HepG2 (cell line): ENCODE data around the gene RLN2.
"Not testable (repeated sequence)": the region's sequence is repeated elsewhere in the genome, so short reads cannot be mapped to it uniquely, and the experiment has no call there.

Experiments used
- CTCF ChIP-seq: sonication (generic); formaldehyde crosslinking; IDR thresholded peaks from 2 replicates; pipeline ENCODE4 v1.5.0; 2020; ENCODE audit warnings: mild to moderate bottlenecking, missing genetic modification reagents, moderate library complexity
- KLF13 ChIP-seq: sonication (generic); formaldehyde crosslinking; IDR thresholded peaks from 2 replicates; pipeline ENCODE4 v1.4.0; 2020; ENCODE audit warnings: mild to moderate bottlenecking, missing genetic modification reagents
- ZNF101 ChIP-seq: sonication (generic); formaldehyde crosslinking; IDR thresholded peaks from 2 replicates; pipeline ENCODE4 v1.4.0; 2020; ENCODE audit warnings: mild to moderate bottlenecking, low read depth, missing genetic modification reagents, borderline replicate concordance

GRCh38 chr9:5331276-5331675 is 26.8 kb upstream of the RLN2 start:
- TF ChIP-seq ZNF101, CTCF, KLF13 (CRISPR knock-in tag): not testable (repeated sequence)
